GM18511 (cell line): ENCODE data around the gene MEIKIN.

Experiments
- ATAC-seq: cut with Tn5 transposase; IDR thresholded peaks from one replicate; pipeline ENCODE4 v1.9.1; 2021; ENCODE audit warnings: mild to moderate bottlenecking, moderate library complexity; ENCODE audit not compliant: unreplicated experiment

The MEIKIN gene

DNA sequence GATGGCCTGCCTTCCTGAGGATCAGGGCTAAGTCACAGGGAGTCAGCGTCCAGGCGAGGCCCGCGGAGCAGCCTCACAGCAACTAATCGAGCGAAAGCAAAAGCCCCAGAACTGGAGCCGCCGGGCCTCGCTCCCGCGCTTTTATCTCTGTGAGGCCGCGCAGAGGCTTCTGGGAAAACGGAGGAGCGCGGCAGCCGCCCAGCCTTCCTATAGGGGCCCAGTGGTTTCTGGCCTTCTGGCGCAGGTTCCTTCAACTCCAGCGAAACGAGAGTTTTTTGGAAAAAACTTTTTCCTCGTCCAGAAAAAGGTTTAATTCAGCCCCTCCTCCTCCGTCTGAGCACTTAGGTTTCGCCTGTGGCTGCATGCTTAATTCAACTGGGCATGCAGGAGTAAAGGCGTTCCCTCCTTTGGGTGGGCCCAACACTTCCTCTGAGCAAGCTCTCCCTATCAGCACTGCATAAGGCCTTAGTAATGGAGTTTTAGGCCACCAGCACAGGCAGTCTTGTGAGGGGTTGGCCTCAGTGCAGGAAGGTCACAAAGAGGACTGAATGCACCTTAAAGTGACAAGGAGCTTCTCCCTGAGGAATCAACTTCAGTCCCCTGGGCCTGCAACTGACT lies at the start of gene MEIKIN:
TSS of gene MEIKIN (minus strand) at position 113 of the 618 bp plus-strand sequence. CDS start 158 bp downstream, outside the sequence.
- no peak for ATAC-seq

DNA sequence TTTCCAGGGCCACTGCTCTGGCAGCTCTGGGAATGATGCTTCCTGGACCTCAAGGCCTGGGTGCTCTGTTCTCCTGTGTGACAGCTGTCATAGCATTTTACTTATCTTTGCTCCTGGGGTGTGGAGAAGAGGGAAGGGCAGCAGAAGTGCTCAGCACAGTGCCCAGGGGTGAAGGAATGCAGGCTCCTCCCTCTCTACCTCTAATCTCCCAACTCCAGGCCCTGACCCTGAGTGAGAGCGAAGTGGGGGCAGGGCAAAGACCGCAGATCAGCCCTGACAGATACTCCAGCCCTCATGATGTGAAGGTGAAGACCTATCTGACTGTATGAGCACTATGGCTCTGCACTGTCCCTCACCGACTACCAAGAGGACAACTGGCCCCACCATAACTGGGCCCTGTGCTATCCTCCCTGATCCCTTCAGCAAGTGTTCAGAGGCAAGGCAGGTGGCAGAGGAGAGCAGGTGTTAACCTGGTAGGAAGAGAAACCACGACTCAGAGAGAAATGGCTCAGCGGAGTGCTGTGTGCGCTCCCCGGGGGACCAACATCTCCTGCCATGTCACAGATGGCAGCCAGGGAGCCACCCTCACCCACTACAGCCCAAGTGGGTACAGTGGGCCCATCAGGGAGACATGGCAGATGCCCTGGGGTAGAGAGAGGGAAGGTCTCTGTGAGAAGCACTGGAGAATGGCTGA lies 49.2 kb upstream of the MEIKIN start:
- ATAC-seq, result peak; percentile 56

DNA sequence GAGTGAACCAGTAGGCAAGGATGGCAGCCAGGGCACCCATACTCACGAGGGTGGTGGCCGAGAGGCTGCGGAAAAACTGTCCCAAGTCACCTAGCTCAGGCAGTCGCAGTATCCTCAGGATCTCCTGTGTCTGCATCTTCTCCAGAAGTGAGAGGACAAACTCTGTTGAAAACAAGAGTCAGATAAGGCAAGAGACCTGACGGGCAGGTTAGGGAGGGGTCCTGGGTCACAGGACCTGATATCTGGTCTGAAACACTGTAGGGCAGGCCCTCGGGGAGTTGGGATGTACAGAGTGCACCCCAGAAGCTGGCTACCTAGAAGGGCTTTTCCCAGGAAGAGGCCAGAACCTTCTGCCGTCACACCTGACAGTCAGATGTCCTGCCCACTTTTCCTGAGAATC lies 48.6 kb upstream of the MEIKIN start:
- ATAC-seq, result no peak

- no peak for ATAC-seq
Measured at GRCh38 chr5:131993676-131994075, 48.2 kb upstream of the MEIKIN start.

- ATAC-seq, result no peak
Measured at GRCh38 chr5:131992370-131992769, 46.9 kb upstream of the MEIKIN start.

- ATAC-seq, result no peak
Measured at GRCh38 chr5:131991593-131992324, 46.3 kb upstream of the MEIKIN start.

- ATAC-seq, result no peak
Measured at GRCh38 chr5:131990716-131991115, 45.3 kb upstream of the MEIKIN start.

DNA sequence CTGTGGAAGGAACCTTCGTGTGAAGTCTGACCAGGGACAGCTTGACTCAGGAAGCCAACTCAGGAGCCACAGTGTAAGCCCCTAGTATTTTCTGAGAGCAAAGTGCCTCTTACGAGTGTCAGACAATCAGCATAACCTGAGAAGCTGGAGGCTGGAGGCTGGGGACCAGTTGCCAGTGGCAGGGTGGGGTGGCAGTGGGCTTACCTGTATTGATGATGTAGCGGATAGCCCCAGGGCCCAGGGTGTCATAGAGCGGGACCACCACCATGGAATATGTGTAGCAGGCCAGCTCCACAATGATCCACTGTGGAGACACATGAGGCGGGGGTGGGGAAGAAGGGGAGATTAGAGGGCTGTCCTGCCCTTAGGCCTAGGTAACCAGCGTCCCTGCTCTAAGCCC lies 43.1 kb upstream of the MEIKIN start:
- ATAC-seq, result no peak

DNA sequence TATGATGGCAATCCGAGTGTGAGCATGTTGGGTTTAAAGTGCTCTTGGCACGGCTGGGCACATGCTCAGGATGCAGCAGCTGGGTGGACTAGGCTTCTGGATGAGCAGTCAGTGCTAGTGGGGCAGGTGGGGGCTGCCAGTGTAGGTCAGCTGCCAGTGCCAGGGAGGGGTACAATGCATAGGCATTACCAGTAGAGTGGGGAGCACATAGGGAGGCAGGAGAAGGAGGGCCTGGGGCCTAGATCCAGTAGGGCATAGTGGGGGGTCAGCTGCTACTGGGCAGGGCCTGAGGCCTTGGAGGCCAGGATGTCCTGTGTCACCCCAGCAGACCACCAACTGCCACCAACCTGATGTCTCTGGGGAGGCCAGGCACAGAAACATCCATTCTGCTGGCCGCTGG lies 41.8 kb upstream of the MEIKIN start:
- ATAC-seq, result no peak

- no peak for ATAC-seq
Measured at GRCh38 chr5:131986161-131986912, 40.9 kb upstream of the MEIKIN start.

- no peak for ATAC-seq
Measured at GRCh38 chr5:131984956-131985665, 39.6 kb upstream of the MEIKIN start.

DNA sequence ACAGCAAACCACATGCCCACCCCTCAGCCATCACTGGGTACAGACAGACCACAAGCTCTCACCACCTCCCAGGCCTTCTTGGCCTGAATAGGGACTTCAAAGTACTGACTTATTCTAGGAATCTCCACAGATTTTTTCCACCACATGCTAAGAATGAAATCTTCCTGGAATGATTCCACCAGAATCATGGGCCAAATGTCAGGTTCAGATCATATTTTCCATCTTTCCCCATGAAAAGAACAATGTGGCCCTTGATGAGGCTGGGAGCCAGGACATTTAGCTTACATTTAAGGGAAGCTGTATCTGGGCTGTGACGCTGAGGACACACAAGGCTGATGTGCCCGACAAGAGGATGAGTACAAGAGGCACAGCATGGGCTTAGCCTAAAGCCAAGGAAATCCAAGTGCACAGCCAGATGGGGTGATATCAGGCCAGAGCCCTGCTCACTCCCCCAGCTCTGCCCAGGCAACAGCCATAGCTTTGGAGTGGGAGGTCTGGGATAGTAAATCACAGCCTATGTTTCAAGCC lies 37.8 kb upstream of the MEIKIN start:
- no peak for ATAC-seq

DNA sequence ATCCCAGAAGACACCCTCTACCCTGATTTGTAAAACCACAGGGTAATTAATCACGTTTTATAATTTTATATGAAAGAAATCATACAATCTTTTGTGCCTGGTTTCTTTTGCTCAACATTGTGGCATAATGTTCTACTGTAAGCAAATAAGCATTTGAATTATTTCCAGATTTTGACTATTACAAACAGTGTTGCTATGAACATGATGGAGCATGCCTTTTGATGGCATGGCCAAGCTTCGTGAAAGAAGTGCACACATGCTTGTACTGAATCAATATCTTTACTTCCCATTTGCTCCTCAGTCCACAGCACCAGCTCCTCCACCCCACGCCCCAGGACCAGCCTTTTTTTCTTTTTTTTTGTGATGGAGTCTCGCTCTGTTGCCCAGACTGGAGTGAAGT lies 36.1 kb upstream of the MEIKIN start:
- no peak for ATAC-seq

DNA sequence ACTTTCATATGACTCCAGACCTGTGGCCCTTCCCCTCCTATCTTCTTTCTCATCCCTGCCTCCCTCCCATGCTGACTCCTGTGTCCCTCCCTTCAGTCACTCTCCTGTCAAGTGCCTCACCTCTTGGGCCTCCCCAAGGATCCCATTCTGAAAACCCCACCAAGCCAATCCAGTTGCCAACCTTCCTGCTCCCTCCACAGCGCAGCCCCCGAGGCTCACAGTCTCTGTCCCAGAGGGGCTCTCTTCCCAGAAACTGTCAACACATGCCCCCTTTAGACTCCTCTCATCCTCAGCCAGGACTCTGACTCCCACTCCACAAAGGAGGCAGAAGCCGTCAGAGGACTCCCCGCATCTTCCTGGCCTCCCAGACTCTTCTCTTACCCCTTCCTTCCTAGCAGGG lies 35.2 kb upstream of the MEIKIN start:
- ATAC-seq, result no peak

DNA sequence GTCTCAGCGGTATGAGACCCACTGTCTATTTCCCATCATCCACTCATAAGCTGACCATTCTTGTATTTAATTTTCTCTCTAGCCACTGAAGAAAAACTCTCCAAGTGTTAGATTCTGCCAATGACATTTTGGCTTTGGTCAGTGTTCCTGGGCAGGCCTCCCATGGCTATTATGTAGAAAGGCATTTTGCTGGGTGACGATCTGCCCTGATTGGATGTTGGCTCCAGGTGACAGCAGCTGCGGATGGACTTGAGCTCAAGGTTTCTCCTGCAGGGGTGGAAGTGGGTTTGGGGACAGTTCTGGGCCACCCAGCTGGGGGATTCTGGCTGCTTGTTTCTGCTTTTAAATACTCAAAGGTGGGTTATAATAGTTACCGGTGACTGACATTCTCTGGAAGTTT lies 34.4 kb upstream of the MEIKIN start:
- ATAC-seq, result no peak

DNA sequence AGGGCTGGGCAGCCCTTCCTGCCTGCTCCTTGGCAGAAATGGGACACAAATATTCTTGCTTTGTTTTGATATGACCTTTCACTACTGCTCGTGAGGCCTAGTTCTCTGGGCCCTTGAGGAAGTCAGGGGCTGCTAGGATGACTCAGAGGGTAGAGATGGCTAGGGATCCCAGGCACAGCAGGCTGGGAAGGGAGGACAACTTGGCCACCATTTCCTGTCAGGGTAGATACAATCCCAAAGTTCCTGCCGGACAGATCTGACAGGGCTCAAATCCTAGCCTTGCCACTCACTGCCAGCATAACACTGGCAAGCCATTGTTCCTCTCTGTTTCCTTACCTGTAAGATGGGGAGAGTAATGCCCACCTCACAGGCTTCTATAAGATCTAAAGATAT lies 31.7 kb upstream of the MEIKIN start:
- no peak for ATAC-seq

DNA sequence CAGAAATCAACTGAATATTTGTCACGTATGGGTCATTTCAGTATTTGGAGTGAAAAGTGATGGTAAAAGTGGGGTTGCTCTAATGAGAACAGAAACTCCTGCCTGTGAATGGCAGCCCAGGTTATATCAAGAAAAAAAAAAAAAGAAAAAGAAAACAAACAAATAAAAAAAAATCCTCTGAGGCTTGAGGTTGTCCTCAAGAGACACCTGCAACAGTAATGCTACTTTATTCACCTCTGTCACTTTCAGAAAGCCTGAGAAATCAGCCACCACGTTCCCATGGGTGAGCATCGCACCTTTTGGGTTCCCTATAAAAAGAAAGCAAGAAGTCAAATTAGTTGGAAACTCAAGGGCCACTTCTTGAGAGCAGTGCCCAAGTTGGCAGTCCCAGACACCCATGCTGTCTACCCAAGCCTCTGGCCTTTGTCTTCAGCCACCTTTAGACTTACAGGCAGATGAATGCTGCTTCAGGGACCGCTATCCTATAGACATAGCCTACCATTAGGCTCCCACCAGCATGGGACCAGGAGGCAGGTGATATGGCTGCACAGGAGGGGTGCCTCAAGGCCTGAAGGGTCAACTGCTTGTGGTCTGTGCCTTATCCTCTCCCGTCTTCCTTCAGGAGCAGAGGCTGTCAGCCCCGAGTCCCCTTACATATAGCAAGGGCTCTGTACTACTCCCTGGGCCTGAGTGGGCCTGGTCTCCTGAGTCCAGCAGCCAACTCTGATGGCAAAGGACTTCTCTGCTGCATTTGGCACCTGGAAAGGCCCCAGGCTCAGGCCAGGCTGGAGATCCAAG lies 31.1 kb upstream of the MEIKIN start:
- no peak for ATAC-seq

DNA sequence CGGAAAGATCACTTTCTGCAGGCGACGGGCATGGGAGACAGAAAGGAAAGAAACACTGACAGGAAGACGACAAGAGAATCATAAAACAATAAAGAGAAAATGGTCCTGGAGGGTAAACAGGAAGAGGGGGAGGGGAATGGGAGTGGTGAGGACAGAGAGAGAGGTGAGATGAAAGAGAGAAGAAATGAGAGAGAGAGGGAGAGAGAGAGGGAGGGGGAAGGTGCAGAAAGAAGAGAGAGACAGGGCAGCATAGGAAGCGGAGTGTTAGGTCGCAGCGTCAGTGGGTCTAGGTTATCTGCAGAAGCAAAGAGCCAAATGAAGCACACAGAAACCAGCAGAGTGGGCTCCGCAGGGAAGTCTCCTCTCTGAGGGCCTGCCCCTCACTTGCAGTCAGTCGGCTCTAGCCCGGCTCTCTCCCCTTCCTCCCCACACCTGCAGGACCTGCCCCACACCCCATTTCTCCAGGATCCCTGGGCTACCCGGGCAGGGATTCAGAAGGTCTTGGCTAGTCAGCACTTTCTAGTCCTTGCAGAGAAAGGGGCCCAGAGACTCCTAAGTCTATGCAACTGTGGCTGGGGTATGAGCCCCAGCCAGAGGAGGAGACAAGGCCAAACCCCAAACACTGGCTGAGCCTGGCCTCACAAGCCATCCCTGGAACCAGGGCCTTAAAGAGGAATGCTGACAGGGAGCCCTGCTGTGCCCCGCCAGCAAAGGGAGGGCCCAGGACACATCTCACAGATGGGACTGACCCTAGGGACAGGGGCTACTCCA lies 29.7 kb upstream of the MEIKIN start:
- no peak for ATAC-seq

DNA sequence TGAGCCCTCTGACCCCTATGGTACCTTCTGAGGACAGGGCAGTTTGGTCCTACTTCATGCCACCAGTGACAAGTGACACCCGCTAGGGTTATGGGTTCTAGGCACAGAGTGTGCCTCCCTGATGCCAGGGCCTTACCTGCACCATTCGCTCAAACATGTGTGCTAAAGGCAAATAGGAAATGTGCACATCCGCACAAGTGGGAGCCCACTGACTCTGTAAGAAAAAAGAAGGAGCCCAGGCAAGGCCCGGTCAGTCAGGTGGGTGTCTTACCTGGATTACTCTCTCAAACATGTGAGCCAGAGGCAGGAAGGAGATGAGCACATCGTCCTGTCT lies 29.1 kb upstream of the MEIKIN start:
- ATAC-seq, result no peak
